Measurements from ENCODE around the gene DSG1.
"Not testable (repeated sequence)": the region's sequence is repeated elsewhere in the genome, so short reads cannot be mapped to it uniquely, and the experiment has no call there.

The DSG1 gene

GRCh38 chr18:31317860-31318259, at the start of gene DSG1:
Gene DSG1, plus strand, starts transcription at chr18:31318160. Its CDS starts 141 bp downstream, at chr18:31318301.
- DNase-seq (ENCODE audit: low read depth in 2 of 2), result no peak

- DNase-seq (ENCODE audit: low read depth in 2 of 2), result no peak
These were observed 49.0 kb upstream of the DSG1 start for GRCh38 chr18:31268985-31269406.

GRCh38 chr18:31269566-31269965, 48.4 kb upstream of the DSG1 start:
- no peak for DNase-seq (ENCODE audit: low read depth in 2 of 2)

- no peak for DNase-seq (ENCODE audit: low read depth in 2 of 2)
These were observed 47.4 kb upstream of the DSG1 start for GRCh38 chr18:31270578-31270977.

- no peak for DNase-seq (ENCODE audit: low read depth in 2 of 2)
These were observed 44.0 kb upstream of the DSG1 start for GRCh38 chr18:31273812-31274527.

GRCh38 chr18:31274931-31275330, 43.0 kb upstream of the DSG1 start:
- DNase-seq (ENCODE audit: low read depth in 2 of 2), result no peak

- DNase-seq (ENCODE audit: low read depth in 2 of 2), result no peak
These were observed 42.1 kb upstream of the DSG1 start for GRCh38 chr18:31275722-31276463.

- no peak for DNase-seq (ENCODE audit: low read depth in 2 of 2)
These were observed 39.3 kb upstream of the DSG1 start for GRCh38 chr18:31278609-31279071.

GRCh38 chr18:31280502-31280901, 37.5 kb upstream of the DSG1 start:
- no peak for DNase-seq (ENCODE audit: low read depth in 2 of 2)

- no peak for DNase-seq (ENCODE audit: low read depth in 2 of 2)
These were observed 36.5 kb upstream of the DSG1 start for GRCh38 chr18:31281437-31281836.

- DNase-seq (ENCODE audit: low read depth in 2 of 2), result not testable (repeated sequence)
These were observed 28.5 kb upstream of the DSG1 start for GRCh38 chr18:31289446-31289845.

GRCh38 chr18:31291688-31292087, 26.3 kb upstream of the DSG1 start:
- DNase-seq (ENCODE audit: low read depth in 2 of 2), result no peak

GRCh38 chr18:31294199-31294747, 23.7 kb upstream of the DSG1 start:
- DNase-seq (ENCODE audit: low read depth in 2 of 2), result no peak

GRCh38 chr18:31297248-31297647, 20.7 kb upstream of the DSG1 start:
- no peak for DNase-seq (ENCODE audit: low read depth in 2 of 2)

- no peak for DNase-seq (ENCODE audit: low read depth in 2 of 2)
These were observed 16.7 kb upstream of the DSG1 start for GRCh38 chr18:31301201-31301655.

- DNase-seq (ENCODE audit: low read depth in 2 of 2), result no peak
These were observed 15.0 kb upstream of the DSG1 start for GRCh38 chr18:31302991-31303390.

- no peak for DNase-seq (ENCODE audit: low read depth in 2 of 2)
These were observed 14.2 kb upstream of the DSG1 start for GRCh38 chr18:31303771-31304170.

GRCh38 chr18:31309115-31309514, 8.8 kb upstream of the DSG1 start:
- no peak for DNase-seq (ENCODE audit: low read depth in 2 of 2)

- DNase-seq (ENCODE audit: low read depth in 2 of 2), result no peak
These were observed 986 bp upstream of the DSG1 start for GRCh38 chr18:31316974-31317373.

GRCh38 chr18:31321719-31322118, 3.8 kb downstream of the DSG1 start:
- DNase-seq (ENCODE audit: low read depth in 2 of 2), result no peak

- no peak for DNase-seq (ENCODE audit: low read depth in 2 of 2)
These were observed 7.1 kb downstream of the DSG1 start for GRCh38 chr18:31325051-31325450.

- DNase-seq (ENCODE audit: low read depth in 2 of 2), result no peak
These were observed 12.0 kb downstream of the DSG1 start for GRCh38 chr18:31329787-31330438.
